Astrocyte (in vitro differentiated cells and primary cell): ENCODE data around the gene NECTIN1. TPM values are rescaled to one million over a fixed set of nuclear protein-coding genes. Genes with fewer than 3 reads are reported as not detected.

Experiments used
- DNase-seq: peaks from one replicate; pipeline ENCODE4 v3.0.0-alpha.2; 2010; ENCODE audit warnings: low read depth
- FAIRE-seq: peaks from 2 replicates; lab custom pipeline; 2011; peaks lifted over from hg19 to GRCh38; lab: Jason Lieb, UNC
- H2AFZ ChIP-seq: 2 replicates; pipeline ENCODE4 v1.6.0; 2012; ENCODE audit warnings: low read depth, low read length, inconsistent platforms
- H3K27ac ChIP-seq: 2 replicates; pipeline ENCODE4 v1.5.1; 2011; ENCODE audit warnings: low read depth, low read length, inconsistent platforms
- H3K27me3 ChIP-seq: 2 replicates; pipeline ENCODE4 v1.6.0; 2011; ENCODE audit warnings: low read length, inconsistent platforms; ENCODE audit not compliant: insufficient read depth
- H3K36me3 ChIP-seq: 2 replicates; pipeline ENCODE4 v1.5.1; 2011; ENCODE audit warnings: low read length, inconsistent platforms; ENCODE audit not compliant: insufficient read depth
- H3K4me1 ChIP-seq: 2 replicates; pipeline ENCODE4 v1.5.1; 2011; ENCODE audit warnings: low read length, inconsistent platforms; ENCODE audit not compliant: insufficient read depth
- H3K4me2 ChIP-seq: 2 replicates; pipeline ENCODE4 v1.6.0; 2012; ENCODE audit warnings: low read length, inconsistent platforms
- H3K4me3 ChIP-seq: 2 replicates; pipeline ENCODE4 v1.5.1; 2011; ENCODE audit warnings: low read depth, mild to moderate bottlenecking, low read length, inconsistent platforms; ENCODE audit not compliant: insufficient read depth
- H3K79me2 ChIP-seq: 2 replicates; pipeline ENCODE4 v1.6.0; 2012; ENCODE audit warnings: mild to moderate bottlenecking, low read length, inconsistent platforms; ENCODE audit not compliant: insufficient read depth
- H3K9ac ChIP-seq: 2 replicates; pipeline ENCODE4 v1.6.0; 2012; ENCODE audit warnings: mild to moderate bottlenecking, low read length, inconsistent platforms
- H3K9me3 ChIP-seq: 2 replicates; pipeline ENCODE4 v1.5.1; 2012; ENCODE audit warnings: low read depth, mild to moderate bottlenecking, low read length, inconsistent platforms; ENCODE audit not compliant: insufficient read depth
- H4K20me1 ChIP-seq: 2 replicates; pipeline ENCODE4 v1.6.0; 2012; ENCODE audit warnings: low read length, inconsistent platforms; ENCODE audit not compliant: insufficient read depth
- H3K27ac Mint-ChIP-seq: one replicate; pipeline ENCODE4 v1.8.0; 2021; ENCODE audit warnings: mild to moderate bottlenecking, mixed read lengths; ENCODE audit not compliant: unreplicated experiment
- H3K27me3 Mint-ChIP-seq: one replicate; pipeline ENCODE4 v1.8.0; 2021; ENCODE audit warnings: low read depth, mixed read lengths; ENCODE audit not compliant: unreplicated experiment
- H3K36me3 Mint-ChIP-seq: one replicate; pipeline ENCODE4 v1.8.0; 2021; ENCODE audit warnings: low read depth, mixed read lengths; ENCODE audit not compliant: unreplicated experiment
- H3K4me1 Mint-ChIP-seq: one replicate; pipeline ENCODE4 v1.8.0; 2021; ENCODE audit warnings: low read depth, mixed read lengths; ENCODE audit not compliant: unreplicated experiment
- H3K4me3 Mint-ChIP-seq: one replicate; pipeline ENCODE4 v1.8.0; 2021; ENCODE audit warnings: mild to moderate bottlenecking, moderate library complexity, mixed read lengths; ENCODE audit not compliant: unreplicated experiment
- H3K9me3 Mint-ChIP-seq: one replicate; pipeline ENCODE4 v1.8.0; 2021; ENCODE audit warnings: mild to moderate bottlenecking, mixed read lengths; ENCODE audit not compliant: unreplicated experiment
- CTCF ChIP-seq: IDR thresholded peaks from 2 replicates; pipeline ENCODE4 v1.5.1; 2011; ENCODE audit warnings: low read depth, mild to moderate bottlenecking, inconsistent platforms, low read length, moderate library complexity; ENCODE audit not compliant: insufficient read depth
- EZH2 ChIP-seq: IDR thresholded peaks from 2 replicates; pipeline ENCODE4 v1.6.1; 2012; ENCODE audit warnings: mild to moderate bottlenecking, low read length, inconsistent platforms; ENCODE audit not compliant: insufficient read depth
- total RNA-seq: library from RNA; stranded (reverse); gene quantifications from 2 replicates; pipeline ENCODE4 v1.2.1, GENCODE V29; 2021

The NECTIN1 gene
- total RNA-seq, 1 donor from 2014 or later, result 17.7 TPM

GRCh38 chr11:119734788-119735187 is 5.8 kb upstream of the NECTIN1 start:
- Histone ChIP-seq H3K9ac (no peak overlapping the region), H2AFZ (no peak overlapping the region), H4K20me1 (no peaks in the 10 kb centered on the region), H3K79me2 (no peaks in the 10 kb centered on the region), H3K27ac (no peak overlapping the region), H3K9me3 (no peaks in the 10 kb centered on the region), H3K4me1 (peaks cover 4% of the 10 kb centered on the region), H3K4me3 (no peak overlapping the region), H3K27me3 (peaks cover 10% of the 10 kb centered on the region), H3K36me3 (no peaks in the 10 kb centered on the region), H3K4me2 (no peak overlapping the region)
- FAIRE-seq, result no peak
- Mint-ChIP-seq H3K9me3 (peaks cover 2% of the 10 kb centered on the region), H3K4me3 (no peak overlapping the region), H3K27me3 (peaks cover 76% of the 10 kb centered on the region), H3K27ac (no peak overlapping the region), H3K36me3 (peaks cover 2% of the 10 kb centered on the region), H3K4me1 (no peaks in the 10 kb centered on the region)
- no peak for DNase-seq
- TF ChIP-seq CTCF, result no peak
- no peak for TF ChIP-seq EZH2

DNA sequence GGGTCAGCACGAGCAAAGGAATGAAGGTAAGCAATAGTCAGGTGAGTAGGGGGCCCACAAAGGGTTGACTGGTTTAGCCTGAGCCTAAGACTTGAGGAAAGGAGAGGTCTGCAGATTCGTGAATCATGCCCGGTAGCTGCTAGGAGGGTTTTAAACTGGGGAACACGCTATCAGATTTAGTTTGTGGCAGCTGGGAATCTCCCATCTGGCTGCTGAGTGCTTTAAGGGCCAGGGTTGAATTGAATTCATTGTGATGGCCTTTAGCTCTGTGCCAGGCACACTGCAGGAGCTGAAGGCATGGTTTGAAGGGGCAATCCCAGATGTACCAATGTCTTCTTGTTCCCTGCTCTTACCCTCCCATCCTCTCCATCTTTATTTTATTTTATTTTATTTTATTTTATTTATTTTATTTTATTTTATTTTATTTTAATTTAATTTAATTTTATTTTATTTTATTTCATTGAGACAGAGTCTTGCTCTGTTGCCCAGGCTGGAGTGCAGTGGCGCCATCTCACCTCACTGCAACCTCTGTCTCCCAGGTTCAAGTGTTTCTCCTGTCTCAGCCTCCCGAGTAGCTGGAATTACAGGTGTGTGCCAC is 1.9 kb upstream of the NECTIN1 start:
- H3K27ac Mint-ChIP-seq, result no peak overlapping the region
- H3K36me3 ChIP-seq, result no peaks in the 10 kb centered on the region
- H3K4me3 ChIP-seq, result no peak overlapping the region
- H3K4me1 Mint-ChIP-seq, result no peaks in the 10 kb centered on the region
- H3K27me3 Mint-ChIP-seq, result peaks cover 58% of the 10 kb centered on the region
- peaks cover 23% of the 10 kb centered on the region for H4K20me1 ChIP-seq
- no peak for FAIRE-seq
- peaks cover 10% of the 10 kb centered on the region for H3K27me3 ChIP-seq
- no peak overlapping the region for H2AFZ ChIP-seq
- H3K9me3 ChIP-seq, result no peaks in the 10 kb centered on the region
- TF ChIP-seq CTCF (no peak), EZH2 (no peak)
- peaks cover 2% of the 10 kb centered on the region for H3K36me3 Mint-ChIP-seq
- H3K9me3 Mint-ChIP-seq, result peaks cover 2% of the 10 kb centered on the region
- DNase-seq, result no peak
- H3K79me2 ChIP-seq, result peaks cover 23% of the 10 kb centered on the region
- H3K4me3 Mint-ChIP-seq, result no peak overlapping the region
- H3K27ac ChIP-seq, result no peak overlapping the region
- H3K4me1 ChIP-seq, result peaks cover 21% of the 10 kb centered on the region
- H3K9ac ChIP-seq, result no peak overlapping the region
- H3K4me2 ChIP-seq, result no peak overlapping the region

- H4K20me1 ChIP-seq, result peaks cover 31% of the 10 kb centered on the region
- H3K36me3 Mint-ChIP-seq, result peaks cover 2% of the 10 kb centered on the region
- peak overlapping the region; percentile 84 for H2AFZ ChIP-seq
- no peak overlapping the region for H3K27ac ChIP-seq
- peaks cover 2% of the 10 kb centered on the region for H3K9me3 Mint-ChIP-seq
- no peaks in the 10 kb centered on the region for H3K4me1 Mint-ChIP-seq
- H3K27me3 ChIP-seq, result peaks cover 6% of the 10 kb centered on the region
- TF ChIP-seq EZH2 (no peak), CTCF (no peak)
- FAIRE-seq (no peak), DNase-seq (peak; percentile 50)
- H3K4me2 ChIP-seq, result peak overlapping the region; percentile 97
- H3K9me3 ChIP-seq, result no peaks in the 10 kb centered on the region
- H3K4me1 ChIP-seq, result peaks cover 21% of the 10 kb centered on the region
- peak overlapping the region; percentile 78 for H3K9ac ChIP-seq
- H3K4me3 Mint-ChIP-seq, result peak overlapping the region; percentile 82
- H3K79me2 ChIP-seq, result peaks cover 31% of the 10 kb centered on the region
- H3K4me3 ChIP-seq, result peak overlapping the region; percentile 71
- no peak overlapping the region for H3K27ac Mint-ChIP-seq
- H3K36me3 ChIP-seq, result no peaks in the 10 kb centered on the region
- peaks cover 58% of the 10 kb centered on the region for H3K27me3 Mint-ChIP-seq
Measured at GRCh38 chr11:119729951-119730613, 1.1 kb upstream of the NECTIN1 start.
